Uterus (tissue), 2 donors: ENCODE measurements around the gene VRK2.

ENCODE experiments used
- CTCF ChIP-seq, 4 experiments: fragments of 200-600 bp in 2 of 4; fragments of 450-650 bp in 2 of 4; sonication (generic) in 2 of 4; IDR thresholded peaks; one replicate each; pipeline ENCODE4 v1.5.1; 2016 to 2019; ENCODE audit warnings: antibody characterized with exemption in 4 of 4, mild to moderate bottlenecking in 2 of 4, moderate library complexity in 1 of 4
- POLR2A ChIP-seq, 2 donors: fragments of 450-650 bp; IDR thresholded peaks; one replicate each; pipeline ENCODE4 v1.6.1; 2016; ENCODE audit warnings: antibody characterized with exemption in 2 of 2, mild to moderate bottlenecking in 1 of 2, moderate library complexity in 1 of 2

DNA sequence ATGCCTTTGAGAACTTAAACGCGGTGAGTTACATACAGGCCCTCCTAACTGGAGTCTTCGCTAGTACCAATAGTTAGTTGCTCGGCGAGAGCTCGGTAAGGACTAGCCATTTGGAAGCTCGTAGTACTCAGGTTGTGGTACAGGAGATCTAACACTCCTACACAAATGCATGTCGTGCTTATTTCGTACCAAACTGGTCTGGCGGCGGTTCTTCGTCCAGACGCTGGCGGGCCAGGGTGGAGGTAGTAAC lies 346 bp upstream of the VRK2 start:
- TF ChIP-seq CTCF (IDR thresholded peaks at IDR 0.05) (no peak), POLR2A (IDR thresholded peaks at IDR 0.05) (no peak)
